ENCODE measurements around the gene CACNA2D4.

Gene CACNA2D4

GRCh38 chr12:1763153-1763552, 155.3 kb downstream of the CACNA2D4 start:
- Histone ChIP-seq H3K9ac (ENCODE audit: low read length) (no peak overlapping the region), H3K36me3 (ENCODE audit: control insufficient read depth, insufficient read depth, low read length) (no peaks in the 10 kb centered on the region), H3K27ac (ENCODE audit: low read depth, low read length) (no peak overlapping the region), H3K27me3 (ENCODE audit: control insufficient read depth, insufficient read depth, low read length) (no peaks in the 10 kb centered on the region), H3K9me3 (ENCODE audit: control insufficient read depth, insufficient read depth, low read depth, low read length) (no peaks in the 10 kb centered on the region), H3K4me1 (ENCODE audit: control insufficient read depth, insufficient read depth, low read length) (peaks cover 15% of the 10 kb centered on the region), H3K4me3 (ENCODE audit: low read depth, low read length) (no peak overlapping the region)

GRCh38 chr12:1761857-1762256, 156.6 kb downstream of the CACNA2D4 start:
- Histone ChIP-seq H3K4me3 (ENCODE audit: low read depth, low read length) (no peak overlapping the region), H3K27me3 (ENCODE audit: control insufficient read depth, insufficient read depth, low read length) (no peaks in the 10 kb centered on the region), H3K9me3 (ENCODE audit: control insufficient read depth, insufficient read depth, low read depth, low read length) (no peaks in the 10 kb centered on the region), H3K4me1 (ENCODE audit: control insufficient read depth, insufficient read depth, low read length) (peaks cover 15% of the 10 kb centered on the region), H3K27ac (ENCODE audit: low read depth, low read length) (no peak overlapping the region), H3K36me3 (ENCODE audit: control insufficient read depth, insufficient read depth, low read length) (peaks cover 8% of the 10 kb centered on the region; the same call in 1 of the 2 replicates), H3K9ac (ENCODE audit: low read length) (no peak overlapping the region)

- Histone ChIP-seq H3K9me3 (ENCODE audit: control insufficient read depth, insufficient read depth, low read depth, low read length) (no peaks in the 10 kb centered on the region), H3K36me3 (ENCODE audit: control insufficient read depth, insufficient read depth, low read length) (peaks cover 8% of the 10 kb centered on the region; the same call in 1 of the 2 replicates), H3K27me3 (ENCODE audit: control insufficient read depth, insufficient read depth, low read length) (no peaks in the 10 kb centered on the region), H3K4me3 (ENCODE audit: low read depth, low read length) (no peak overlapping the region), H3K27ac (ENCODE audit: low read depth, low read length) (no peak overlapping the region), H3K4me1 (ENCODE audit: control insufficient read depth, insufficient read depth, low read length) (peaks cover 10% of the 10 kb centered on the region), H3K9ac (ENCODE audit: low read length) (no peak overlapping the region)
Observed at GRCh38 chr12:1760566-1761382, 157.7 kb downstream of the CACNA2D4 start.

DNA sequence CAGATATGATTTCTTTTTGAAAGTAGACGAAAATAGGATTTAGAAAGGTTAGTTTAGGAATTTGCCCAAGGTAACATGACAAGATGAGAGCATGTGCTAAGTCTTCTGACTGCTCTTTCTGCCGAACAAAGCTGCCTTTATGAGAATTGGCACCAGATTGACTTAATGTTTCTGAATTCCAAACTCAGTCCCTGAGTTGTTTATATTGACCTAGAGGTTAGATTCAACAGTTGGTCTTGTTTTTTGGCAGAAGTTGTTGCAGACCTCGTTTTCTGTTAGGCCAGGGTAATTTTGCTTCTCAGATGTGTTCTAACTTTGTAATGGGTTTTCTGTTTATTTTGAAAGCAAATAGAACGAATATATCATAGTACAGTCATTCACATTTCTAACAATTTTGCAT, 159.6 kb downstream of the CACNA2D4 start:
- peaks cover 18% of the 10 kb centered on the region; the same call in 1 of the 2 replicates for H3K36me3 ChIP-seq (ENCODE audit: control insufficient read depth, insufficient read depth, low read length)
- H3K27me3 ChIP-seq (ENCODE audit: control insufficient read depth, insufficient read depth, low read length) = no peaks in the 10 kb centered on the region
- H3K9ac ChIP-seq (ENCODE audit: low read length) = no peak overlapping the region
- H3K9me3 ChIP-seq (ENCODE audit: control insufficient read depth, insufficient read depth, low read depth, low read length) = no peaks in the 10 kb centered on the region
- no peak overlapping the region for H3K4me3 ChIP-seq (ENCODE audit: low read depth, low read length)
- peak overlapping the region; percentile 0; the same call in 1 of the 2 replicates for H3K27ac ChIP-seq (ENCODE audit: low read depth, low read length)
- H3K4me1 ChIP-seq (ENCODE audit: control insufficient read depth, insufficient read depth, low read length) = peaks cover 10% of the 10 kb centered on the region

GRCh38 chr12:1758376-1758775, 160.1 kb downstream of the CACNA2D4 start:
- Histone ChIP-seq H3K9me3 (ENCODE audit: control insufficient read depth, insufficient read depth, low read depth, low read length) (no peaks in the 10 kb centered on the region), H3K27me3 (ENCODE audit: control insufficient read depth, insufficient read depth, low read length) (no peaks in the 10 kb centered on the region), H3K27ac (ENCODE audit: low read depth, low read length) (no peak overlapping the region), H3K4me1 (ENCODE audit: control insufficient read depth, insufficient read depth, low read length) (peaks cover 10% of the 10 kb centered on the region), H3K4me3 (ENCODE audit: low read depth, low read length) (no peak overlapping the region), H3K9ac (ENCODE audit: low read length) (no peak overlapping the region), H3K36me3 (ENCODE audit: control insufficient read depth, insufficient read depth, low read length) (peaks cover 18% of the 10 kb centered on the region; the same call in 1 of the 2 replicates)

DNA sequence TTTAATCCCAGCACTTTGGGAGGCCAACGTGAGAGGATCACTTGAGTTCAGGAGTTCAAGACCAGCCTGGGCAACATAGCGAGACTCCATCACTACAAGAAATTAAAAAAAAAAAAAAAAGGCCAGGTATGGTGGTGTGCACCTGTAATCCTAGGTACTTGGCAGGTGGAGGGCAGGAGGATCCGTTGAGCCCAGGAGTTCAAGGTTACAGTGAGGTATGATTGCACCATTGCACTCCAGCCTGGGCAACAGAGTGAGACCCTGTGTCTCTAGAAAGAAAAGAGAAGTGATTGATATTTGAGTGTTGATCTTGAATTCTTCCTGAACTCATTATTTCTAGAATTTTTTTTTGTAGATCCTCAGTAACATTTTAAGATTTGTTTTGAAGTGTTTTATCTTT, 168.2 kb downstream of the CACNA2D4 start:
- peaks cover 10% of the 10 kb centered on the region; the same call in 1 of the 2 replicates for H3K36me3 ChIP-seq (ENCODE audit: control insufficient read depth, insufficient read depth, low read length)
- no peak overlapping the region for H3K9ac ChIP-seq (ENCODE audit: low read length)
- H3K4me1 ChIP-seq (ENCODE audit: control insufficient read depth, insufficient read depth, low read length) = no peaks in the 10 kb centered on the region
- H3K9me3 ChIP-seq (ENCODE audit: control insufficient read depth, insufficient read depth, low read depth, low read length) = peaks cover 11% of the 10 kb centered on the region
- H3K27me3 ChIP-seq (ENCODE audit: control insufficient read depth, insufficient read depth, low read length) = no peaks in the 10 kb centered on the region
- no peak overlapping the region for H3K27ac ChIP-seq (ENCODE audit: low read depth, low read length)
- H3K4me3 ChIP-seq (ENCODE audit: low read depth, low read length) = no peak overlapping the region

DNA sequence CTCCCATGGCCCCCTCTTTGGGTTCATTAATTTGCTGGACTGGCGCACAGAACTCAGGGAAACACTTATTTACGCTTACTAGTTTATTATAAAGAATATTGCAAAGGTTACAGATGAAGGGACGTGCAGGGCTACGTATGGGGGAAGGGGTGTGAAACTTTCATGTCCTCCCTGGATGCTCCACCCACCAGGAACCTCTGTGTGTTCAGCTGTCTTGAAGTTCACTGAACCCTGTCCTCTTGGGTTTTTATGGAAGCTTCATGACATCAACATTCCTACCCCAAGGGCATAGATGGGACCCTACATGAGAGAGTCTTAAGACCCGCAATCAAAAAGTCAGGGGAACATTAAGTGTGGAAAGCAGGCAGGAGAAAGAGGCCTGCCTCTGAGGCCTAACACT, 169.4 kb downstream of the CACNA2D4 start:
- H3K9ac ChIP-seq (ENCODE audit: low read length) = no peak overlapping the region
- no peaks in the 10 kb centered on the region for H3K4me1 ChIP-seq (ENCODE audit: control insufficient read depth, insufficient read depth, low read length)
- H3K27ac ChIP-seq (ENCODE audit: low read depth, low read length) = no peak overlapping the region
- 0 out of 2 replicates have a peak, but pooled peaks cover 3% of the 10 kb centered on the region for H3K36me3 ChIP-seq (ENCODE audit: control insufficient read depth, insufficient read depth, low read length)
- no peak overlapping the region for H3K4me3 ChIP-seq (ENCODE audit: low read depth, low read length)
- no peaks in the 10 kb centered on the region for H3K27me3 ChIP-seq (ENCODE audit: control insufficient read depth, insufficient read depth, low read length)
- H3K9me3 ChIP-seq (ENCODE audit: control insufficient read depth, insufficient read depth, low read depth, low read length) = peaks cover 11% of the 10 kb centered on the region

DNA sequence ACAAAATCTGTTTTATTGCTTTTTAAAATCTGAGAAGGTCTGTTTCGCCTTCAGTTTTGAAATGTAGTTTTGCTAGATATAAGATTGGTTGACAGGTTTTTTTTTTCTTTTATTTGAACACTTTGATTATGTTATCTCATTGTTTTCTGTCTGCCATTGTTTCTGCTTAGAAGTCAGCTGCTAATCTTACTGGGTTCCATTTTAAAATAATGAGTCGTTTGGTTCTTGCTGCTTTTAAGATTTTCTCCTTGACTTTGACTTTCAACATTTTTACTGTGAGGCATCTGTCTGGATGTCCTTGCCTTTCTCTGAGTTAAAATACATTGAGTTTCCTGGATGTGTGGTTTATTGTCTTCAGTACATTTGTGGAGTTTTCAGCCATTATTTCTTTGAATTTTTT, 170.8 kb downstream of the CACNA2D4 start:
- Histone ChIP-seq H3K36me3 (ENCODE audit: control insufficient read depth, insufficient read depth, low read length) (0 out of 2 replicates have a peak, but pooled peaks cover 3% of the 10 kb centered on the region), H3K9ac (ENCODE audit: low read length) (no peak overlapping the region), H3K27me3 (ENCODE audit: control insufficient read depth, insufficient read depth, low read length) (no peaks in the 10 kb centered on the region), H3K4me1 (ENCODE audit: control insufficient read depth, insufficient read depth, low read length) (no peaks in the 10 kb centered on the region), H3K4me3 (ENCODE audit: low read depth, low read length) (no peak overlapping the region), H3K27ac (ENCODE audit: low read depth, low read length) (no peak overlapping the region), H3K9me3 (ENCODE audit: control insufficient read depth, insufficient read depth, low read depth, low read length) (peaks cover 13% of the 10 kb centered on the region)

- Histone ChIP-seq H3K27me3 (ENCODE audit: control insufficient read depth, insufficient read depth, low read length) (no peaks in the 10 kb centered on the region), H3K27ac (ENCODE audit: low read depth, low read length) (no peak overlapping the region), H3K9ac (ENCODE audit: low read length) (no peak overlapping the region), H3K4me3 (ENCODE audit: low read depth, low read length) (no peak overlapping the region), H3K36me3 (ENCODE audit: control insufficient read depth, insufficient read depth, low read length) (0 out of 2 replicates have a peak, but pooled peaks cover 3% of the 10 kb centered on the region), H3K4me1 (ENCODE audit: control insufficient read depth, insufficient read depth, low read length) (peaks cover 6% of the 10 kb centered on the region), H3K9me3 (ENCODE audit: control insufficient read depth, insufficient read depth, low read depth, low read length) (peaks cover 13% of the 10 kb centered on the region)
Observed at GRCh38 chr12:1744932-1745331, 173.5 kb downstream of the CACNA2D4 start.

All from HUES6 (cell line).